HAP-1 (cell line): ENCODE results near the gene DGKA.

ENCODE experiments used
- DNase-seq, 2 experiments: peaks; one replicate each; pipeline ENCODE4 v3.0.0-alpha.2; 2016 to 2020; ENCODE audit warnings: low spot score in 2 of 2
- H3K27me3 ChIP-seq: fragments of 250-450 bp; sonication (Bioruptor Pico); 2 replicates; pipeline ENCODE4 v1.5.1; 2020; ENCODE audit warnings: low read depth, mild to moderate bottlenecking, moderate library complexity
- H3K36me3 ChIP-seq: fragments of 250-450 bp; sonication (Bioruptor Pico); replicated peaks from 2 replicates; pipeline ENCODE4 v1.5.1; 2020; ENCODE audit warnings: mild to moderate bottlenecking
- H3K4me1 ChIP-seq: fragments of 250-450 bp; sonication (Bioruptor Pico); 2 replicates; pipeline ENCODE4 v1.5.1; 2020; ENCODE audit warnings: mild to moderate bottlenecking
- H3K4me3 ChIP-seq: fragments of 250-450 bp; sonication (Bioruptor Pico); 2 replicates; pipeline ENCODE4 v1.5.1; 2020; ENCODE audit warnings: mild to moderate bottlenecking, moderate library complexity
- H3K9me3 ChIP-seq: fragments of 250-450 bp; sonication (Bioruptor Pico); 2 replicates; pipeline ENCODE4 v1.5.1; 2020; ENCODE audit warnings: mild to moderate bottlenecking, moderate library complexity
- in situ Hi-C: fragments of 300-500 bp; cut with MboI; formaldehyde crosslinking; loops from 3 replicates; pipeline ENCODE4 v1.14.3; 2020; ENCODE audit warnings: low sequenced_read_pairs, inconsistent platforms, mixed read lengths

The DGKA gene

GRCh38 chr12:55925371-55925770 lies 5.6 kb upstream of the DGKA start:
- peaks cover 13% of the 10 kb centered on the region for H3K4me1 ChIP-seq
- H3K9me3 ChIP-seq, result no peaks in the 10 kb centered on the region
- in situ Hi-C loops, result loop anchor here (5.0 kb wide), 2 partner anchors 108 to 188 kb away; partner anchors contain the start of genes ORMDL2 and SARNP
- DNase-seq, result no peak
- H3K36me3 ChIP-seq, result peaks cover 3% of the 10 kb centered on the region
- peak overlapping the region; percentile 75; the same call in 1 of the 2 replicates for H3K4me3 ChIP-seq
- H3K27me3 ChIP-seq, result no peaks in the 10 kb centered on the region

GRCh38 chr12:55925870-55926737 lies 4.9 kb upstream of the DGKA start:
- Histone ChIP-seq H3K27me3 (no peaks in the 10 kb centered on the region), H3K4me3 (peak overlapping the region; percentile 75), H3K9me3 (no peaks in the 10 kb centered on the region), H3K36me3 (peaks cover 3% of the 10 kb centered on the region), H3K4me1 (peaks cover 20% of the 10 kb centered on the region)
- DNase-seq, result no peak
- in situ Hi-C loops, result loop anchor here (5.0 kb wide), 2 partner anchors 109 to 189 kb away; partner anchors contain the start of genes ORMDL2 and SARNP

- H3K4me3 ChIP-seq, result peak overlapping the region; percentile 75
- no peaks in the 10 kb centered on the region for H3K27me3 ChIP-seq
- peaks cover 26% of the 10 kb centered on the region for H3K4me1 ChIP-seq
- in situ Hi-C loops, result loop anchor here (5.0 kb wide), 2 partner anchors 110 to 190 kb away; partner anchors contain the start of genes ORMDL2 and SARNP
- peaks cover 3% of the 10 kb centered on the region for H3K36me3 ChIP-seq
- no peaks in the 10 kb centered on the region for H3K9me3 ChIP-seq
- DNase-seq, result peak; percentile 94 to 95
These were observed 4.0 kb upstream of the DGKA start for GRCh38 chr12:55926738-55927587.

DNA sequence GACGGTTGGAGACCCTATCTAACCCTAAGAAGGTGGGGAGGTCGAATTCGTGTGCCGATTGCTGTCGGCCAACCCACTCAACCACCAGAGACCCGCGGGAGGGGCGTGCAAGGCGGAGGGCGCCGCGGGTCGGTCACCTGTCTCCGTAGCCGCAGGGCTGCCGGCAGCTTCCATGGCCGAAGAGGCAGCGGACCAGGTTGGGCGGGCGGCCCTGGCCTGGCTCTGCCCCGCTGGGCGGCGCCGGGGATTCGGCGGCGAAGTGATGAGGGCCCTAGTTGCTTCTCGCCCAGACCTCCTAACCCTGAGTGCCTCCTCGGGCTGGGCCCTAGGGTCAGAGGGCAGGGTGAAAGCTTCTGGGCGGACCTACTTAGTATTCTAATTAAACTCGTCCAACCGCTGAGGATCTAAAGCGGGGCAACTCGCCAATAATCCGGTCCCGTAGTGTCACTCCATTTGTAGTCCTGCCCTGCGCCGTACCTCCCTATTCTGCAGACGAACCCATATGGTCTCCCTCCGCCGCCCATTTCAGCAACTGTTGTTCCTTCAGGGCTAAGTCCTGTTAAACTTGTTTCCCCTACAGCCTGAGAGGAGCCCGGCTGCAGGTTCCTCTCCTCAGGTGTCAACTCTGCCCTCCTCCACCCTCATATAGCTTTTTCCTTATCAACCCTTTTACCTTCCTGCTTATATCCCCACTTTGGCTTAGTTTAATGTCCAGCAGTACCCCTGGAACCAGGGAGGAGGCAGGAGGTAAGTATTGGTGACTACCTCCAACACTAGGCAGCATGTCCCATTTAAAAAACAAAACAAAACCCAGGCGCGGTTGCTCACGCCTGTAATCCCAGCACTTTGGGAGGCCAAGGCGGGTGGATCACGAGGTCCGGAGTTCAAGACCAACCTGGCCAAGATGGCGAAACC lies 3.1 kb upstream of the DGKA start, which contains the start of gene PYM1:
Gene PYM1, minus strand, starts transcription at position 307 of the 915 bp plus-strand sequence. Its CDS starts 133 bp downstream, at position 174.
- in situ Hi-C loops, result loop anchor here (5.0 kb wide), 2 partner anchors 111 to 191 kb away; partner anchors contain the start of genes ORMDL2 and SARNP
- Histone ChIP-seq H3K27me3 (no peaks in the 10 kb centered on the region), H3K36me3 (peaks cover 3% of the 10 kb centered on the region; the same call in 1 of the 2 replicates), H3K9me3 (no peaks in the 10 kb centered on the region), H3K4me1 (peaks cover 26% of the 10 kb centered on the region), H3K4me3 (peak within 1 kb of the TSS; percentile 75)
- peak; percentile 81 to 89 for DNase-seq

GRCh38 chr12:55929306-55929791 lies 1.6 kb upstream of the DGKA start:
- H3K4me3 ChIP-seq, result no peak overlapping the region
- H3K4me1 ChIP-seq, result peaks cover 26% of the 10 kb centered on the region
- in situ Hi-C loops, result loop anchor here (5.0 kb wide), 2 partner anchors 112 to 192 kb away; partner anchors contain the start of genes ORMDL2 and SARNP
- no peaks in the 10 kb centered on the region for H3K9me3 ChIP-seq
- no peaks in the 10 kb centered on the region for H3K27me3 ChIP-seq
- H3K36me3 ChIP-seq, result peaks cover 3% of the 10 kb centered on the region; the same call in 1 of the 2 replicates
- DNase-seq, result no peak

GRCh38 chr12:55931317-55931779 lies 386 bp downstream of the DGKA start:
- Histone ChIP-seq H3K36me3 (no peaks in the 10 kb centered on the region; the same call in 1 of the 2 replicates), H3K4me1 (peaks cover 26% of the 10 kb centered on the region), H3K4me3 (peak overlapping the region; percentile 42), H3K9me3 (no peaks in the 10 kb centered on the region), H3K27me3 (no peaks in the 10 kb centered on the region)
- in situ Hi-C loops, result no loop called here
- no peak for DNase-seq

GRCh38 chr12:55931780-55932550 lies 1.0 kb downstream of the DGKA start:
- peak; percentile 49 to 64 for DNase-seq
- H3K4me1 ChIP-seq, result peaks cover 26% of the 10 kb centered on the region
- no peaks in the 10 kb centered on the region; the same call in 1 of the 2 replicates for H3K36me3 ChIP-seq
- H3K4me3 ChIP-seq, result peak overlapping the region; percentile 42
- in situ Hi-C loops, result no loop called here
- no peaks in the 10 kb centered on the region for H3K27me3 ChIP-seq
- no peaks in the 10 kb centered on the region for H3K9me3 ChIP-seq

DNA sequence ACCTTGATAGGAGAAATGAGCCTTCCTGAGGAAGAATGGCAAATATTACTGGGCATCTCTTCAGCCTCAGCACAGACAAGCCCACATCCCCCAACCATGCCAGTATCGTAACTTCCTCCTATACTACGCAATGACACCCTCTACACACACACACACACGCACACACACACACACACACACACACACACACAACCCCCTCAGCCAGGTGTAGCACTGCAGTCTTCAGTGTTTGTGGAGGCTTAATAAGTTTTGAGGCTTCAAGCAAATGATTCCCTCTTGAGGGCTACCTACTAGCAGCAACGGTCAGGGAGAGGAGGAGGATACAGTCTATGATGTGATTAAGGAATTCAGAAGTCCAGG lies 1.6 kb downstream of the DGKA start:
- Histone ChIP-seq H3K4me1 (peaks cover 26% of the 10 kb centered on the region), H3K9me3 (no peaks in the 10 kb centered on the region), H3K4me3 (peak overlapping the region; percentile 42), H3K27me3 (no peaks in the 10 kb centered on the region), H3K36me3 (no peaks in the 10 kb centered on the region; the same call in 1 of the 2 replicates)
- in situ Hi-C loops, result no loop called here
- no peak for DNase-seq

- no peaks in the 10 kb centered on the region; the same call in 1 of the 2 replicates for H3K36me3 ChIP-seq
- peaks cover 23% of the 10 kb centered on the region for H3K4me1 ChIP-seq
- no peaks in the 10 kb centered on the region for H3K9me3 ChIP-seq
- no peaks in the 10 kb centered on the region for H3K27me3 ChIP-seq
- no peak for DNase-seq
- in situ Hi-C loops, result no loop called here
- H3K4me3 ChIP-seq, result peak overlapping the region; percentile 42; the same call in 1 of the 2 replicates
These were observed 2.3 kb downstream of the DGKA start for GRCh38 chr12:55933169-55933798.

DNA sequence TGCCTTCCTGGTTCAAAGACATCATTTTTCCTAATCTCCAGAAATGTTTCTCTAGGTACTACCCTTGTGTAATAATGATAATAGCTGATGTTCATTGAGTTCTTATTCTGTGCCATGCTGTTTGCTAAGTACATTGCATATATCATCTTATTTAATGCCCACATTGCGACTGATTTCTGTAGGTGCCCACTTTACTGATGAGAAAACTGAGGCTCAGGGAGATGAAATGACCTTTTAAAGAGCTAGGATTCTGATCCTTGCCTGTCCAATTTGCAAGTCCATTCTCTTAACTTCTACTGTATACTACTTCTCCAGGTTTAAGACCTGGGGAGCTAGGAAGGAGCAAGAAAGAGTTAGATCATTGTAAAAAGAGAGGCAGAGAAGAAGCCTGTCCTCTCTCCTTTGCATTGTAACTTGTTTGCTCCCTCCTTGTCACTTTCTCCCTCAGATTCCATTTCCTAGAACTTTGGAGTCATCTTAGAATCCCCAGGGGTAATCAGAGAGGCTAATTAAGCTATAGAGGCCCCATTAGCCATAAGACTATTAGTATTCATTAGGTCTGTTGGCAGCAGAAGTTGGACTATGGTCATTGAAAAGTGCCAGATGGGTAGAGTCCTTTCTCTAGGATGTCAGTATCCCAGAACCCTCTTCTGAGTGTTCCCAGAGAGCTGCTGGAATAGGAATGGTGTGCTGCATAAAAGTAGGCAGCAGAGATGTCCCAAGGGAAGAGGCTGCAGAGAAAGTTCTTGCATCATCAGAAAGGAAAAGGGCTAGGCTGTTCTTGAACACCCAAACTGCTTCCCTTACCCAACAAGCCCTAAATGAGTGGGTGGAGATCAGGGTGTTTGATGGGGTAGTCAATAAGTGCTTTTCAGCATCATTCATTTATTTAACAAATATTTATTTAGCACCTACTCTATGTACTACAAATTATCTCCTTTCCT lies 3.1 kb downstream of the DGKA start:
- no peak for DNase-seq
- H3K36me3 ChIP-seq, result no peaks in the 10 kb centered on the region; the same call in 1 of the 2 replicates
- in situ Hi-C loops, result no loop called here
- H3K4me1 ChIP-seq, result peaks cover 18% of the 10 kb centered on the region
- no peaks in the 10 kb centered on the region for H3K9me3 ChIP-seq
- no peak overlapping the region for H3K4me3 ChIP-seq
- no peaks in the 10 kb centered on the region for H3K27me3 ChIP-seq

DNA sequence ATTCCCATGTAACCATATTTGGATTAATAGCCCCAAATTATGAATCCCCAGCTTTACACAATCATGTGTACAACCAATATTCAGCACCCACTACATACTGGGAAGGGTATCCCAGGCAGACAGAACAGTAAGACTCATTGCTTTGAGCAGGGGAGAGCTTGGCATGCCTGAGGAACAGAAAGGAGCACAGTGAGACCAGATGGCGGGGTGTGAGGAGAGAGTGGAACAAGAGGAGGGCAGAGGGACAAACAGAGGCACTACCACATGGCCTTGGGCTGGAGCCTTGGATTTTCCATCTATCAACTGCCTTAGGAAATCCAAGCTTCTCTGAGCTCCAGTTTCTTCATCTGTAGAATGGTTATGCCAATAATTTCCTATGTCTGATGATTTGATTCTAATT lies 3.8 kb downstream of the DGKA start:
- DNase-seq, result no peak
- Histone ChIP-seq H3K9me3 (no peaks in the 10 kb centered on the region), H3K4me1 (peaks cover 16% of the 10 kb centered on the region), H3K4me3 (no peak overlapping the region), H3K27me3 (no peaks in the 10 kb centered on the region), H3K36me3 (no peaks in the 10 kb centered on the region; the same call in 1 of the 2 replicates)
- in situ Hi-C loops, result no loop called here
